HEK293 (cell line): ENCODE measurements around the gene HOXD11.

Experiments
- CTCF ChIA-PET: fragments of 350-600 bp; formaldehyde crosslinking; extraction: SDS; loops from one replicate; lab custom pipeline; 2021; ENCODE audit warnings: antibody characterized with exemption; lab: Yijun Ruan, JAX
- POLR2A ChIA-PET: fragments of 300-600 bp; formaldehyde crosslinking; extraction: SDS; loops from one replicate; lab custom pipeline; 2020; ENCODE audit warnings: antibody characterized with exemption, inconsistent platforms; lab: Yijun Ruan, JAX
- H3K27ac ChIP-seq: fragments of 200-500 bp; sonication (Bioruptor generic); 2 replicates; pipeline ENCODE4 v1.5.1; 2014; ENCODE audit warnings: low read depth, low read length, control low read depth, inconsistent platforms; ENCODE audit errors: extremely low read depth
- H3K36me3 ChIP-seq, 2 experiments: fragments of 200-500 bp in 1 of 2; sonication (Bioruptor generic) in 1 of 2; 1 replicate in 1 of 2; 2 replicates in 1 of 2; pipeline ENCODE4 v1.5.1; 2014 to 2017; ENCODE audit warnings: inconsistent platforms in 2 of 2, low read length in 2 of 2; ENCODE audit not compliant: control insufficient read depth in 2 of 2, insufficient read depth in 1 of 2
- H3K4me1 ChIP-seq: fragments of 200-500 bp; sonication (Bioruptor generic); 2 replicates; pipeline ENCODE4 v1.5.1; 2014; ENCODE audit warnings: mild to moderate bottlenecking, low read length, inconsistent platforms; ENCODE audit not compliant: control insufficient read depth, insufficient read depth
- H3K4me3 ChIP-seq: 2 replicates; pipeline ENCODE4 v1.5.1; 2011; ENCODE audit warnings: low read depth, mild to moderate bottlenecking, control low read depth, low read length, moderate library complexity
- H3K9me3 ChIP-seq: fragments of 200-500 bp; sonication (Bioruptor generic); 2 replicates; pipeline ENCODE4 v1.5.1; 2014; ENCODE audit warnings: low read depth, low read length, inconsistent platforms; ENCODE audit not compliant: control insufficient read depth, insufficient read depth
- IKZF3 ChIP-seq: fragments of 450-650 bp; IDR thresholded peaks from 2 replicates; pipeline ENCODE4 v1.5.0; 2018; ENCODE audit warnings: missing biosample characterization, mild to moderate bottlenecking, missing genetic modification characterization, moderate library complexity
- KLF1 ChIP-seq: fragments of 450-650 bp; formaldehyde crosslinking; IDR thresholded peaks from 2 replicates; pipeline ENCODE4 v1.5.1; 2016; ENCODE audit warnings: missing biosample characterization, missing genetic modification characterization
- KLF7 ChIP-seq: fragments of 450-650 bp; formaldehyde crosslinking; IDR thresholded peaks from 2 replicates; pipeline ENCODE4 v1.5.1; 2016; ENCODE audit warnings: missing biosample characterization, missing genetic modification characterization, borderline replicate concordance
- OVOL3 ChIP-seq: fragments of 450-650 bp; formaldehyde crosslinking; IDR thresholded peaks from 2 replicates; pipeline ENCODE4 v1.5.1; 2016; ENCODE audit warnings: missing biosample characterization, missing genetic modification characterization
- PRDM6 ChIP-seq: fragments of 450-650 bp; formaldehyde crosslinking; IDR thresholded peaks from 2 replicates; pipeline ENCODE4 v1.5.1; 2017; ENCODE audit warnings: missing biosample characterization, missing genetic modification characterization
- SCRT1 ChIP-seq: fragments of 450-650 bp; formaldehyde crosslinking; IDR thresholded peaks from 2 replicates; pipeline ENCODE4 v1.5.1; 2016; ENCODE audit warnings: missing biosample characterization, missing genetic modification characterization, borderline replicate concordance
- SETDB1 ChIP-seq: IDR thresholded peaks from one replicate; pipeline ENCODE4 v1.6.1; 2017; ENCODE audit warnings: mild to moderate bottlenecking, low read length, moderate library complexity, mixed read lengths; ENCODE audit not compliant: insufficient read length
- TCF7L2 ChIP-seq: IDR thresholded peaks from 2 replicates; pipeline ENCODE4 v1.6.1; 2011; ENCODE audit warnings: low read depth, mild to moderate bottlenecking, inconsistent platforms, low read length, moderate library complexity, borderline replicate concordance
- ZIC2 ChIP-seq: fragments of 450-650 bp; formaldehyde crosslinking; IDR thresholded peaks from 2 replicates; pipeline ENCODE4 v1.5.1; 2016; ENCODE audit warnings: missing biosample characterization, missing genetic modification characterization
- ZNF112 ChIP-seq: fragments of 450-650 bp; formaldehyde crosslinking; IDR thresholded peaks from 2 replicates; pipeline ENCODE4 v1.5.0; 2017; ENCODE audit warnings: missing biosample characterization, missing genetic modification characterization
- ZNF114 ChIP-seq: fragments of 450-650 bp; formaldehyde crosslinking; IDR thresholded peaks from 2 replicates; pipeline ENCODE4 v1.5.0; 2017; ENCODE audit warnings: missing biosample characterization, missing genetic modification characterization
- ZNF16 ChIP-seq: fragments of 450-650 bp; formaldehyde crosslinking; IDR thresholded peaks from 2 replicates; pipeline ENCODE4 v1.5.1; 2016; ENCODE audit warnings: low read depth, missing biosample characterization, missing genetic modification characterization
- ZNF23 ChIP-seq: fragments of 450-650 bp; formaldehyde crosslinking; IDR thresholded peaks from 2 replicates; pipeline ENCODE4 v1.5.1; 2016; ENCODE audit warnings: missing biosample characterization, missing genetic modification characterization, borderline replicate concordance
- ZNF341 ChIP-seq: fragments of 450-650 bp; formaldehyde crosslinking; IDR thresholded peaks from 2 replicates; pipeline ENCODE4; 2016; ENCODE audit warnings: low read depth, missing biosample characterization, missing genetic modification characterization
- ZNF354C ChIP-seq: fragments of 450-650 bp; formaldehyde crosslinking; IDR thresholded peaks from 2 replicates; pipeline ENCODE4 v1.5.1; 2016; ENCODE audit warnings: missing biosample characterization, missing genetic modification characterization, low read depth, borderline replicate concordance
- ZNF391 ChIP-seq: fragments of 450-650 bp; formaldehyde crosslinking; IDR thresholded peaks from 2 replicates; pipeline ENCODE4 v1.5.1; 2016; ENCODE audit warnings: low read depth, missing biosample characterization, missing genetic modification characterization, borderline replicate concordance
- ZNF426 ChIP-seq: fragments of 450-650 bp; formaldehyde crosslinking; IDR thresholded peaks from 2 replicates; pipeline ENCODE4 v1.5.1; 2017; ENCODE audit warnings: missing biosample characterization, missing genetic modification characterization, mild to moderate bottlenecking, inconsistent platforms, moderate library complexity
- ZNF449 ChIP-seq: fragments of 450-650 bp; formaldehyde crosslinking; IDR thresholded peaks from 2 replicates; pipeline ENCODE4 v1.5.1; 2017; ENCODE audit warnings: missing biosample characterization, mild to moderate bottlenecking, missing genetic modification characterization, moderate library complexity
- ZNF544 ChIP-seq: fragments of 450-650 bp; formaldehyde crosslinking; IDR thresholded peaks from 2 replicates; pipeline ENCODE4 v1.5.0; 2017; ENCODE audit warnings: missing biosample characterization, missing genetic modification characterization
- ZNF585B ChIP-seq: fragments of 450-650 bp; formaldehyde crosslinking; IDR thresholded peaks from 2 replicates; pipeline ENCODE4 v1.5.1; 2016; ENCODE audit warnings: missing biosample characterization, missing genetic modification characterization
- ZNF837 ChIP-seq: fragments of 450-650 bp; formaldehyde crosslinking; IDR thresholded peaks from 2 replicates; pipeline ENCODE4 v1.5.1; 2016; ENCODE audit warnings: missing biosample characterization, missing genetic modification characterization
- TF ChIP-seq, protein P1 (sequence below): fragments of 450-650 bp; formaldehyde crosslinking; IDR thresholded peaks from 2 replicates; pipeline ENCODE4 v1.5.1; 2016; ENCODE audit warnings: missing biosample characterization, missing genetic modification characterization
- TF ChIP-seq, protein P2 (sequence below): fragments of 450-650 bp; formaldehyde crosslinking; optimal IDR thresholded peaks from 2 replicates; pipeline ENCODE3; 2016; ENCODE audit warnings: missing biosample characterization, mild to moderate bottlenecking, missing genetic modification characterization
- TF ChIP-seq, protein P3 (sequence below): fragments of 450-650 bp; formaldehyde crosslinking; IDR thresholded peaks from 2 replicates; pipeline ENCODE4 v1.5.1; 2017; ENCODE audit warnings: missing biosample characterization, missing genetic modification characterization

HOXD11 gene

GRCh38 chr2:176081837-176082524 is 25.1 kb upstream of the HOXD11 start:
- Histone ChIP-seq H3K4me3 (no peak overlapping the region), H3K36me3 (no peaks in the 10 kb centered on the region)
- CTCF ChIA-PET: interaction anchor here (0.6 to 3.2 kb wide), 4 partner anchors 15 to 548 kb away, joined by 3 to 28 read pairs (median 6); no protein-coding TSS in a partner anchor
- no peak for TF ChIP-seq KLF7 (tag by site-specific recombination)
- TF ChIP-seq ZNF23 (tag by site-specific recombination): no peak
- no peak for TF ChIP-seq PRDM6 (tag by site-specific recombination)
- no peak for TF ChIP-seq ZNF391 (tag by site-specific recombination)
- no peak for TF ChIP-seq ZNF449 (tag by site-specific recombination)
- TF ChIP-seq ZNF544 (tag by site-specific recombination): no peak
- TF ChIP-seq, all 188 proteins: peak for 0
- no peak overlapping the region for H3K27ac ChIP-seq
- no peaks in the 10 kb centered on the region for H3K9me3 ChIP-seq
- POLR2A ChIA-PET: no interaction called here
- no peaks in the 10 kb centered on the region for H3K4me1 ChIP-seq

DNA sequence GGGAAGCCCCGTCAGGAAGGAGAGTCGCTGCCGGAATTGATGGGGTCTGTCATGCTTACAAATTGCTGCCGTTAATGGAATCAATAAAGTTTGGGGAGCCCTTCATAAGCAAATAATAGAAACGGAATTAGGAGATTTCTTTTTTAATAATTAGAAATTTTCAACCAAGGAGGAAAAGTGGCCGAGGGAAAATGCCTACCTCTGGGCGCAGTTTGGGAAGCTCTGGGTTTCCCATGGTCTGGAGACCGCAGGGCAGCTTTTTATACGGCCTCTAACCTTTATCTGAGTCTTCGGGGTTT is 24.6 kb upstream of the HOXD11 start:
- TF ChIP-seq SCRT1 (no peak), ZNF114 (no peak), ZNF341 (no peak), ZNF426 (tag by site-specific recombination) (no peak), OVOL3 (tag by site-specific recombination) (no peak), ZNF16 (tag by site-specific recombination) (no peak), TCF7L2 (no peak), ZIC2 (tag by site-specific recombination) (no peak), IKZF3 (tag by site-specific recombination) (no peak), ZNF112 (tag by site-specific recombination) (no peak), KLF1 (tag by site-specific recombination) (no peak), ZNF354C (tag by site-specific recombination) (no peak), SETDB1 (no peak), ZNF837 (tag by site-specific recombination) (no peak), ZNF585B (tag by site-specific recombination) (no peak)
- TF ChIP-seq, protein P1, sequence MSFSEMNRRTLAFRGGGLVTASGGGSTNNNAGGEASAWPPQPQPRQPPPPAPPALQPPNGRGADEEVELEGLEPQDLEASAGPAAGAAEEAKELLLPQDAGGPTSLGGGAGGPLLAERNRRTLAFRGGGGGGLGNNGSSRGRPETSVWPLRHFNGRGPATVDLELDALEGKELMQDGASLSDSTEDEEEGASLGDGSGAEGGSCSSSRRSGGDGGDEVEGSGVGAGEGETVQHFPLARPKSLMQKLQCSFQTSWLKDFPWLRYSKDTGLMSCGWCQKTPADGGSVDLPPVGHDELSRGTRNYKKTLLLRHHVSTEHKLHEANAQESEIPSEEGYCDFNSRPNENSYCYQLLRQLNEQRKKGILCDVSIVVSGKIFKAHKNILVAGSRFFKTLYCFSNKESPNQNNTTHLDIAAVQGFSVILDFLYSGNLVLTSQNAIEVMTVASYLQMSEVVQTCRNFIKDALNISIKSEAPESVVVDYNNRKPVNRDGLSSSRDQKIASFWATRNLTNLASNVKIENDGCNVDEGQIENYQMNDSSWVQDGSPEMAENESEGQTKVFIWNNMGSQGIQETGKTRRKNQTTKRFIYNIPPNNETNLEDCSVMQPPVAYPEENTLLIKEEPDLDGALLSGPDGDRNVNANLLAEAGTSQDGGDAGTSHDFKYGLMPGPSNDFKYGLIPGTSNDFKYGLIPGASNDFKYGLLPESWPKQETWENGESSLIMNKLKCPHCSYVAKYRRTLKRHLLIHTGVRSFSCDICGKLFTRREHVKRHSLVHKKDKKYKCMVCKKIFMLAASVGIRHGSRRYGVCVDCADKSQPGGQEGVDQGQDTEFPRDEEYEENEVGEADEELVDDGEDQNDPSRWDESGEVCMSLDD: no peak
- TF ChIP-seq, protein P2, sequence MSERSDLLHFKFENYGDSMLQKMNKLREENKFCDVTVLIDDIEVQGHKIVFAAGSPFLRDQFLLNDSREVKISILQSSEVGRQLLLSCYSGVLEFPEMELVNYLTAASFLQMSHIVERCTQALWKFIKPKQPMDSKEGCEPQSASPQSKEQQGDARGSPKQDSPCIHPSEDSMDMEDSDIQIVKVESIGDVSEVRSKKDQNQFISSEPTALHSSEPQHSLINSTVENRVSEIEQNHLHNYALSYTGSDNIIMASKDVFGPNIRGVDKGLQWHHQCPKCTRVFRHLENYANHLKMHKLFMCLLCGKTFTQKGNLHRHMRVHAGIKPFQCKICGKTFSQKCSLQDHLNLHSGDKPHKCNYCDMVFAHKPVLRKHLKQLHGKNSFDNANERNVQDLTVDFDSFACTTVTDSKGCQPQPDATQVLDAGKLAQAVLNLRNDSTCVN (tag by site-specific recombination): no peak
- TF ChIP-seq, protein P3, sequence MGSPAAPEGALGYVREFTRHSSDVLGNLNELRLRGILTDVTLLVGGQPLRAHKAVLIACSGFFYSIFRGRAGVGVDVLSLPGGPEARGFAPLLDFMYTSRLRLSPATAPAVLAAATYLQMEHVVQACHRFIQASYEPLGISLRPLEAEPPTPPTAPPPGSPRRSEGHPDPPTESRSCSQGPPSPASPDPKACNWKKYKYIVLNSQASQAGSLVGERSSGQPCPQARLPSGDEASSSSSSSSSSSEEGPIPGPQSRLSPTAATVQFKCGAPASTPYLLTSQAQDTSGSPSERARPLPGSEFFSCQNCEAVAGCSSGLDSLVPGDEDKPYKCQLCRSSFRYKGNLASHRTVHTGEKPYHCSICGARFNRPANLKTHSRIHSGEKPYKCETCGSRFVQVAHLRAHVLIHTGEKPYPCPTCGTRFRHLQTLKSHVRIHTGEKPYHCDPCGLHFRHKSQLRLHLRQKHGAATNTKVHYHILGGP (tag by site-specific recombination): no peak
- Histone ChIP-seq H3K27ac (no peak overlapping the region), H3K4me3 (no peak overlapping the region), H3K4me1 (no peaks in the 10 kb centered on the region), H3K36me3 (no peaks in the 10 kb centered on the region), H3K9me3 (no peaks in the 10 kb centered on the region)
- POLR2A ChIA-PET: no interaction called here
- CTCF ChIA-PET: interaction anchor here (0.7 to 2.7 kb wide), 4 partner anchors 15 to 1385 kb away, joined by 3 to 8 read pairs (median 4); no protein-coding TSS in a partner anchor
